ENCODE results near the gene NCBP3.

Gene NCBP3

GRCh38 chr17:3782751-3783150, 63.3 kb downstream of the NCBP3 start:
- no peak for TF ChIP-seq CTCF (IDR thresholded peaks at IDR 0.05; ENCODE audit: extremely low read depth, missing control alignments)
- no peak for DNase-seq (ENCODE audit: low spot score)

GRCh38 chr17:3780986-3781385, 65.1 kb downstream of the NCBP3 start:
- TF ChIP-seq CTCF (IDR thresholded peaks at IDR 0.05; ENCODE audit: extremely low read depth, missing control alignments): no peak

GRCh38 chr17:3777366-3778120, 68.5 kb downstream of the NCBP3 start:
- no peak for TF ChIP-seq CTCF (IDR thresholded peaks at IDR 0.05; ENCODE audit: extremely low read depth, missing control alignments)
- no peak for DNase-seq (ENCODE audit: low spot score)

More at GRCh38 chr17:3780986-3781385, 65.1 kb downstream of the NCBP3 start:
- no peak for DNase-seq (ENCODE audit: low spot score)

GRCh38 chr17:3773966-3774365, 72.1 kb downstream of the NCBP3 start:
- DNase-seq (ENCODE audit: low spot score): no peak
- TF ChIP-seq CTCF (IDR thresholded peaks at IDR 0.05; ENCODE audit: extremely low read depth, missing control alignments): no peak

- no peak for TF ChIP-seq CTCF (IDR thresholded peaks at IDR 0.05; ENCODE audit: extremely low read depth, missing control alignments)
- no peak for DNase-seq (ENCODE audit: low spot score)
These were observed 72.5 kb downstream of the NCBP3 start for GRCh38 chr17:3773511-3773910.

GRCh38 chr17:3772764-3773163, 73.3 kb downstream of the NCBP3 start:
- no peak for TF ChIP-seq CTCF (IDR thresholded peaks at IDR 0.05; ENCODE audit: extremely low read depth, missing control alignments)
- no peak for DNase-seq (ENCODE audit: low spot score)

GRCh38 chr17:3771140-3771539, 74.9 kb downstream of the NCBP3 start:
- no peak for DNase-seq (ENCODE audit: low spot score)
- TF ChIP-seq CTCF (IDR thresholded peaks at IDR 0.05; ENCODE audit: extremely low read depth, missing control alignments): no peak
